Endothelial cell of umbilical vein (primary cell): Measurements from ENCODE around the gene DUSP18. TPM values are rescaled to one million over a fixed set of nuclear protein-coding genes. Genes with fewer than 3 reads are reported as not detected.

ENCODE experiments used
- BruUV-seq: library from RNA; stranded (reverse); fragments of 400-500 nt; replicated peaks from 2 replicates; lab custom pipeline; 2021; lab: Mats Ljungman, UMichigan
- CTCF ChIA-PET: fragments of 300-600, 350-600 bp; sonication (Branson Sonifier 250); formaldehyde crosslinking; loops from one replicate; lab custom pipeline; 2021; ENCODE audit warnings: antibody characterized with exemption, inconsistent platforms; lab: Charles Lee
- POLR2A ChIA-PET: fragments of 300-600, 350-600 bp; sonication (Branson Sonifier 250); formaldehyde crosslinking; loops from one replicate; lab custom pipeline; 2021; ENCODE audit warnings: antibody characterized with exemption, inconsistent platforms; lab: Charles Lee
- DNase-seq: peaks from one replicate; pipeline ENCODE4 v3.0.0-alpha.2; 2011; ENCODE audit warnings: low read depth, low spot score
- FAIRE-seq: peaks from 2 replicates; lab custom pipeline; 2011; peaks lifted over from hg19 to GRCh38; lab: Jason Lieb, UNC
- H2AFZ ChIP-seq: 2 replicates; pipeline ENCODE4 v1.6.0; 2012; ENCODE audit warnings: low read depth, low read length, control low read depth, inconsistent platforms
- H3K27ac ChIP-seq: 2 replicates; pipeline ENCODE4 v1.5.1; 2011; ENCODE audit warnings: low read depth, mild to moderate bottlenecking, control low read depth, low read length, moderate library complexity; ENCODE audit not compliant: insufficient read depth
- H3K27me3 ChIP-seq, 2 experiments: 2 replicates each; pipeline versions ENCODE4 v1.6.0 to v1.6.1; 2011; ENCODE audit warnings: low read length in 2 of 2, mixed read lengths in 1 of 2; ENCODE audit not compliant: control insufficient read depth in 2 of 2, insufficient read depth in 2 of 2
- H3K36me3 ChIP-seq, 2 experiments: 2 replicates in 1 of 2; 3 replicates in 1 of 2; pipeline ENCODE4 v1.5.1; 2011; ENCODE audit warnings: low read length in 2 of 2, mild to moderate bottlenecking in 1 of 2, moderate library complexity in 1 of 2; ENCODE audit not compliant: control insufficient read depth in 2 of 2, insufficient read depth in 2 of 2; ENCODE audit errors: extremely low read depth in 1 of 2
- H3K4me1 ChIP-seq: 3 replicates; pipeline ENCODE4 v1.5.1; 2011; ENCODE audit warnings: mild to moderate bottlenecking, low read length; ENCODE audit not compliant: control insufficient read depth, insufficient read depth; ENCODE audit errors: extremely low read depth
- H3K4me2 ChIP-seq: 2 replicates; pipeline ENCODE4 v1.6.1; 2011; ENCODE audit warnings: low read length, control low read depth, mixed read lengths; ENCODE audit not compliant: insufficient read depth
- H3K4me3 ChIP-seq, 3 experiments: fragments of 200-600 bp in 1 of 3; sonication (generic), shearing (Covaris generic) in 1 of 3; replicated peaks in 1 of 3; 2 replicates each; pipeline ENCODE4 v1.5.1; 2011 to 2016; ENCODE audit warnings: control low read depth in 3 of 3, low read length in 3 of 3, mild to moderate bottlenecking in 2 of 3, inconsistent platforms in 1 of 3, low read depth in 1 of 3, moderate library complexity in 1 of 3; ENCODE audit not compliant: insufficient read depth in 1 of 3
- H3K79me2 ChIP-seq: 2 replicates; pipeline ENCODE4 v1.6.0; 2012; ENCODE audit warnings: low read length, inconsistent platforms; ENCODE audit not compliant: control insufficient read depth, insufficient read depth
- H3K9ac ChIP-seq: replicated peaks from 2 replicates; pipeline ENCODE3; 2011; ENCODE audit warnings: low read length, control low read depth; ENCODE audit not compliant: insufficient read depth; ENCODE audit errors: extremely low read depth
- H3K9me1 ChIP-seq: replicated peaks from 3 replicates; pipeline ENCODE4 v1.6.0; 2011; ENCODE audit warnings: mild to moderate bottlenecking, low read length; ENCODE audit not compliant: control insufficient read depth, insufficient read depth; ENCODE audit errors: extremely low read depth
- H3K9me3 ChIP-seq: replicated peaks from 2 replicates; pipeline ENCODE4 v1.5.1; 2012; ENCODE audit warnings: low read length, inconsistent platforms; ENCODE audit not compliant: control insufficient read depth, insufficient read depth
- H4K20me1 ChIP-seq: replicated peaks from 2 replicates; pipeline ENCODE3; 2011; ENCODE audit warnings: mild to moderate bottlenecking, low read length; ENCODE audit not compliant: control insufficient read depth, insufficient read depth; ENCODE audit errors: extremely low read depth
- EZH2 ChIP-seq: IDR thresholded peaks from 2 replicates; pipeline ENCODE4 v1.6.1; 2012; ENCODE audit warnings: borderline replicate concordance, low read depth, mild to moderate bottlenecking, moderate library complexity, low read length, inconsistent platforms; ENCODE audit not compliant: severe bottlenecking
- FOS ChIP-seq: IDR thresholded peaks from 2 replicates; pipeline ENCODE4 v1.6.1; 2011; ENCODE audit warnings: mild to moderate bottlenecking, low read length, moderate library complexity, borderline replicate concordance; ENCODE audit not compliant: insufficient read depth
- GATA2 ChIP-seq: IDR thresholded peaks from 2 replicates; pipeline ENCODE4 v1.7.0; 2011; ENCODE audit warnings: low read depth, mild to moderate bottlenecking, moderate library complexity, mixed read lengths, low read length; ENCODE audit not compliant: insufficient read length, insufficient read depth
- JUN ChIP-seq: IDR thresholded peaks from 2 replicates; pipeline ENCODE4 v1.6.1; 2011; ENCODE audit warnings: borderline replicate concordance, low read depth; ENCODE audit not compliant: insufficient read length, insufficient read depth
- MYC ChIP-seq: IDR thresholded peaks from one replicate; pipeline ENCODE4 v1.6.1; 2011; ENCODE audit warnings: mild to moderate bottlenecking, low read depth, low read length
- POLR2A ChIP-seq: IDR thresholded peaks from 2 replicates; pipeline ENCODE4 v1.6.1; 2012; ENCODE audit warnings: low read depth, mild to moderate bottlenecking, control low read depth, low read length
- POLR2AphosphoS5 ChIP-seq: IDR thresholded peaks from 2 replicates; pipeline ENCODE4 v1.6.1; 2012; ENCODE audit warnings: low read depth, mild to moderate bottlenecking, control low read depth, low read length, moderate library complexity; ENCODE audit not compliant: insufficient read depth
- dilution Hi-C: fragments of 300-500 bp; cut with MboI; formaldehyde crosslinking; loops from one replicate; pipeline ENCODE4 v1.15.0; 2019; ENCODE audit warnings: low sequenced_read_pairs; ENCODE audit not compliant: extremely low pct_ligation_motif_present
- intact Hi-C: fragments of 100-400 bp; cut with micrococcal nuclease; formaldehyde crosslinking; loops from one replicate; pipeline ENCODE4 v1.10.0; 2022
- polyA plus RNA-seq, 4 experiments: library from polyadenylated mRNA; depleted of rRNA in 3 of 4; stranded (reverse) in 3 of 4; unstranded in 1 of 4; fragments of >200 nt; gene quantifications; 2 replicates each; pipeline versions ENCODE4 v1.2.1 to v1.2.3, GENCODE V29; 2011 to 2012; ENCODE audit warnings: missing spikeins in 1 of 4
- total RNA-seq: library from RNA; stranded (reverse); gene quantifications from 2 replicates; pipeline ENCODE4 v1.2.3, GENCODE V29; 2021
- TF ChIP-seq, protein P1 (sequence below), 2 donors: IDR thresholded peaks; 1 replicate in 1 of 2; 2 replicates in 1 of 2; pipeline ENCODE4 v1.5.1; 2011; ENCODE audit warnings: low read length in 2 of 2, mild to moderate bottlenecking in 2 of 2, moderate library complexity in 2 of 2, control low read depth in 1 of 2, inconsistent platforms in 1 of 2, low read depth in 1 of 2; ENCODE audit not compliant: insufficient read depth in 1 of 2; ENCODE audit errors: extremely low read depth in 1 of 2
- TF ChIP-seq, protein P2 (sequence below): IDR thresholded peaks from 2 replicates; pipeline ENCODE4 v1.6.1; 2011; ENCODE audit not compliant: insufficient read depth, insufficient read length

Gene DUSP18
- total and polyA plus RNA-seq, 2 donors (not counting 3 experiments of a cell fraction or from before 2014, with no cell fraction given), result 18.3 to 30.1 TPM

DNA sequence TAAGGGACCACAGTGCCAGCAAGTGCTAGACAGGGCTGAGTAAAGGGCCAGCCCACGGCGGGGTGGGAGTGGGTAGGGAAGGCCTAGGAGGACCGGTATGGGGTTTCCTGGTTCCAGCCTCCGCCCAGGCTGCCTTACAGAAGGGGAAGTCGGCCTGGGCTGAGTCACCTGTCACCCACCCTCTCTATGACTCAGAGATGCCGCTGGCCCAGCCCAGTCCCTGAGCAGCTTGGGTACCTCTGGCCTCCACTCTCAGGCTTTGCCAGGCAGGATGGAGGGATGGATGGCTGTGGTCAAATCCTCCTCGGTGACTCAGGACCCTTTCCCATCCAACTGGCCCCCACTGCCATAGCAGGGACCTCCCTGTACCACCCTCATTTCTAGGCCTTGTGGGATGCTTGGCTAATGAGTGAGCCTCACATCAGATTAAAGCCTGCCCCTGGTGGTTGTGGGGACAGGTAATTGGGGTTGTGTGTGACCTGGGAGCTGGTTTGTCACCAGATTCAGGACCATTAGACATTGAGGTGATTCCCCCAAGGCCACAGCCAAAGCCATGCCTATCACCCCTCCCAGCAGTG lies 18.2 kb downstream of the DUSP18 start:
- CTCF ChIA-PET, result interaction anchor here (2.9 to 5.1 kb wide), 3 partner anchors 14 to 105 kb away, joined by 9 to 32 read pairs (median 24); partner anchors contain the start of genes DUSP18 and SLC35E4
- intact Hi-C loops (loop anchor here (1.0 kb wide), 2 partner anchors 14 to 18 kb away; partner anchors contain the start of genes DUSP18 and SLC35E4), dilution Hi-C loops (no loop called here)
- Histone ChIP-seq H3K9me1 (no peaks in the 10 kb centered on the region), H3K9me3 (no peaks in the 10 kb centered on the region), H3K9ac (no peak overlapping the region), H3K27ac (peak overlapping the region; percentile 51), H3K79me2 (peaks cover 3% of the 10 kb centered on the region), H3K36me3 (peaks cover 0 to 3% of the 10 kb centered on the region in 2 experiments), H3K27me3 (no peaks in the 10 kb centered on the region), H3K4me1 (peaks cover 11% of the 10 kb centered on the region), H2AFZ (peak overlapping the region; percentile 30), H3K4me3 (no peak overlapping the region), H3K4me2 (no peak overlapping the region), H4K20me1 (no peaks in the 10 kb centered on the region)
- POLR2A ChIA-PET, result interaction anchor here (0.6 to 1.5 kb wide), 2 partner anchors 9 to 14 kb away, joined by 6 to 7 read pairs; partner anchors contain the start of gene SLC35E4
- BruUV-seq, result no TSS peak
- DNase-seq, result peak; percentile 66
- TF ChIP-seq FOS, result peak; percentile 98
- TF ChIP-seq, protein P1, sequence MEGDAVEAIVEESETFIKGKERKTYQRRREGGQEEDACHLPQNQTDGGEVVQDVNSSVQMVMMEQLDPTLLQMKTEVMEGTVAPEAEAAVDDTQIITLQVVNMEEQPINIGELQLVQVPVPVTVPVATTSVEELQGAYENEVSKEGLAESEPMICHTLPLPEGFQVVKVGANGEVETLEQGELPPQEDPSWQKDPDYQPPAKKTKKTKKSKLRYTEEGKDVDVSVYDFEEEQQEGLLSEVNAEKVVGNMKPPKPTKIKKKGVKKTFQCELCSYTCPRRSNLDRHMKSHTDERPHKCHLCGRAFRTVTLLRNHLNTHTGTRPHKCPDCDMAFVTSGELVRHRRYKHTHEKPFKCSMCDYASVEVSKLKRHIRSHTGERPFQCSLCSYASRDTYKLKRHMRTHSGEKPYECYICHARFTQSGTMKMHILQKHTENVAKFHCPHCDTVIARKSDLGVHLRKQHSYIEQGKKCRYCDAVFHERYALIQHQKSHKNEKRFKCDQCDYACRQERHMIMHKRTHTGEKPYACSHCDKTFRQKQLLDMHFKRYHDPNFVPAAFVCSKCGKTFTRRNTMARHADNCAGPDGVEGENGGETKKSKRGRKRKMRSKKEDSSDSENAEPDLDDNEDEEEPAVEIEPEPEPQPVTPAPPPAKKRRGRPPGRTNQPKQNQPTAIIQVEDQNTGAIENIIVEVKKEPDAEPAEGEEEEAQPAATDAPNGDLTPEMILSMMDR (IDR thresholded peaks at IDR 0.05; ENCODE audit: extremely low read depth in 1 of 2, insufficient read depth in 1 of 2, low read depth in 1 of 2, low read length in 2 of 2), result no peak
- no peak for TF ChIP-seq EZH2
- peak; percentile 53 for TF ChIP-seq POLR2AphosphoS5
- no peak for TF ChIP-seq MYC
- TF ChIP-seq, protein P2, sequence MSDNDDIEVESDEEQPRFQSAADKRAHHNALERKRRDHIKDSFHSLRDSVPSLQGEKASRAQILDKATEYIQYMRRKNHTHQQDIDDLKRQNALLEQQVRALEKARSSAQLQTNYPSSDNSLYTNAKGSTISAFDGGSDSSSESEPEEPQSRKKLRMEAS, result no peak
- TF ChIP-seq POLR2A, result no peak
- peak; percentile 46 for TF ChIP-seq JUN
- no peak for TF ChIP-seq GATA2
- peak; percentile 96 for FAIRE-seq
